HG03159 (cell line): ENCODE data around the gene SPATA13.

Experiments used
- ATAC-seq: cut with Tn5 transposase; IDR thresholded peaks from one replicate; pipeline ENCODE4 v1.9.1; 2021; ENCODE audit warnings: mild to moderate bottlenecking, moderate library complexity; ENCODE audit not compliant: unreplicated experiment

SPATA13 gene

DNA sequence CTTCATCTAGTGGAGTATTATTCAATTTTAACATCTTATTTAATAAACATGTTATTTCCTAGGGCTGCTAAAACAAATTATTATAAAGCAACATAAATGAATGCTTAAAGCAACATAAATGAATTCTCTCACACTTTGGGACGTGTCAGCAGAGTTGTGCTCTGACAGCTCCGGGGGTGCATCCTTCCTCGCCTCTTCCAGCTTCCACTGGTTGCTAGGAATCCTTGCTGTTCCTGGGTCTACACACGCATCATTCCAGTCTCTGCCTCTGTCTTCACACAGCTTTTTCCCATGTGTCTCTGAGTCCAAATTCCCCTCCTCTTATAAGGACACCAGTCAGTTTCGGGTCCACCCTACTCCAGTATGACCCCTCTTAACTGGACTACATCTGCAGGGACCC, 21.6 kb upstream of the SPATA13 start:
- ATAC-seq: no peak

DNA sequence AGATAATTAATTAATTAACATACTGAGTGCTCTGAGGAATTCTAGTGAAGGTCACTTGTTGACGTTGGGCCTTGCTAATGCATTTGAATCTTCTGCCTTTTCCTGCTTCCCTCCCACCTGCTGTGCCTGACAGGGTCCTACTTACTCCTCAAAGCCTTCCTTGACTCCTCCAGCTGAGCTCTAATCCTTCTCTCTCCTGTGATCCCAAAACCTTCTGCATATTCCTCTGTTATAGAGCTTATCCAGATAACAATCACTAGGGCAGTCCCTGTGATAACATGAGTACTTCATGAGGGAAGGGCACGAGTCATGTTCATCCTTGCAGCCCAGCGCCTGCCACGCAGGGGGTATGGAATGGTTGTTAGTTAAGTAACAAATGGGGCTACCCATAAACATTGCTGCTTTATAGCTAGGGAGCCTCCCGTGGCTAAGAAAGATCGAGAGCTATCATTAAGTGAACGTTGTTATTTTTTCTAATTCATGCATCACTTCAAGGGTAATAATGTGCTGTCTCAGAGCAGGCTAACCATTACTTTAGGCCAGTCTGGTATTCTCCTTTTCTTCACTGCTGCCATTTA, 19.1 kb upstream of the SPATA13 start:
- ATAC-seq: no peak

DNA sequence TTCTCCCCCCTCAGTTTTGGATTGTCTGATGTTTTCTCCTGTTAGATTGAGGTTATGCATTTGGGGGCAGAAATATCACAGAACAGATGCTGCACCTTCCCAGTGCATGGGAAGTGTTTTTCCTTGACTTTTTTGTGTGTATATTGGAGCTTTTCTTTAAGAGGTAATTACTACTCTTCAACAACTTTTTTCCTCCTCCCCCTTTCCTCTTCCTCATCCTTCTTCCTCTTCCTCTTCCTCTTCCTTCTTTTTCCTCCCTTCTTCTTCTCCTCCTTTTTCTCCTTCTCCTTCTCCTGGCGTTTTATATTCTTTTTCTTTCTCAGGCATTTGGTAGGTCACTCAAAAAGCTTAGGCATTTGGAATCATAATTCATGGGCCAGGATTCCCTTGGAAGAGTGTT, 18.1 kb upstream of the SPATA13 start:
- no peak for ATAC-seq

DNA sequence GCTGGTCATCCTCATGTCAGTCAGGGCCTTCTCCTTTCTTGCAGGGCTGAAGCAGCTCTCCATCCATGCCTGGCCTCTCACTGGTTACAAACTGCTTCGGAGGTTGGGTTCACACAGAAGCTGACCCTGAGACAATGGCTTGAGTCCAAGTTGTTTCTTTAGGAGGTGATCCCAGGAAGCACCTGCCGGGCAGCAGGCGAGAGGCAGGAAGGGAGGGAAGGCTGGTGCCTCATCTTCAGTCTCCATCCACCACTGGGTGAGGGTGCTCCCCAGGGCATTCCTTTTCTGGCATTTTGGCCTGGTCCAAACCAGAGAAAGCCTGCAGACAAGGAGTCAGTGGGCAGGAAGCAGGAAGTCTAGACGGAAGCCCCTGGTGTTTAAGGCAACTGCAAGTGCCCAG, 17.6 kb upstream of the SPATA13 start:
- ATAC-seq: no peak

- no peak for ATAC-seq
These were observed 15.3 kb upstream of the SPATA13 start for GRCh38 chr13:24145240-24145639.

- ATAC-seq: no peak
These were observed 14.8 kb upstream of the SPATA13 start for GRCh38 chr13:24145674-24146073.

GRCh38 chr13:24146961-24147569, 13.5 kb upstream of the SPATA13 start:
- ATAC-seq: no peak

DNA sequence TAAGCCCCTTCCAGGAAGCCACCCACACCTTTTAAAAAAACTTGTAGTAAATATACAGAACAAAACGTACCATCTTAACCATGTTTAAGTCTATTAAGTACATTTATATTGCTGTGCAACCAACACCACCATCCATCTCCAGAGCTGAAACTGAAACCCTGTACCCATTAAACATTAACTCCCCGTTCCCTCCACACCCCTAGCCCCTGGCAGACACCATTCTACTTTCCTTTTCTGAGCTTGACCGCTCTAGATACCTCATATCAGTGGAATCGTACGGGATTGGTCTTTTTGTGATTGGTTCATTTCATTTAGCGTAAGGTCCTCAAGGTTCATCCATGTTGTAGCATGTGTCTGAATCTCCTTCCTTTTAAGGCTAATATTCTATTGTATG, 13.0 kb upstream of the SPATA13 start:
- ATAC-seq: peak; percentile 87

- ATAC-seq: no peak
These were observed 11.9 kb upstream of the SPATA13 start for GRCh38 chr13:24148414-24149235.

DNA sequence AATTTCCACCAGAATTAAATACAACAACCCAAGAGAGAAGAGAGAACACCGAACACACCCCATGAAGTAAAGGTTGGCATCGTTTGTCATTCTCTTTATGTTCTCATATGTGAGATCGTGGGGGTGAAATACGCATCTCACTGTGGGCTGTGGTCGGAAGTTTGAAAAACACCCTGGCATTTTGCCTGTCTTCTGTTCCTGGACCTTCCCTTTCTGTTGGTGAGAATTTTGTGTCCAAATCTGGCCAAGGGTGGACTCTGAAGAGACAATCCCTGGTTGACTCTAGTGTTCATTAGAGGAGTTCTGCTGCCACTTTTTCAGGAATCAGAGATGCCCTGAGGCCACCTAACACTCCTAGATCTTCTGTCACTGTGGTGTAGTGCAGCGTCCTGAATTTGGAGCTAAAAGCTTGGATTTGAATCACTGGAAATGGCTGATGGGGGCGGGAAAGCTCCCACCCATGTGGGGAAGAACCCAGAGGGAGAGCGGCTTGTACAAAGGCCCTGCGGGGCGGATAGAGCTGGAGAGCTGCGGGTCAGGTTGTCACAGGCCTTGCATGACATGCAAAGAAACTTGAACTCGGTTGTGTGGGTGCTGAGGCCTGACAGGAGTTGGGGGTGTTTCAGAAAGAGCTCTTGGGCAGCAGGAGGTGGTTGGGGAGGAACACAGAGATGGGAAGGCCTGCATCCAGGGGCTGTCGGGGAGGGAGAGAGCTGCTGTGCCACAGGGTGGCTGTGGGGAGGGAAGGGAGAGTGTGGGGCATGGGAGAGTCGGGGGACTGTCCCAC, 11.1 kb upstream of the SPATA13 start:
- ATAC-seq: no peak

DNA sequence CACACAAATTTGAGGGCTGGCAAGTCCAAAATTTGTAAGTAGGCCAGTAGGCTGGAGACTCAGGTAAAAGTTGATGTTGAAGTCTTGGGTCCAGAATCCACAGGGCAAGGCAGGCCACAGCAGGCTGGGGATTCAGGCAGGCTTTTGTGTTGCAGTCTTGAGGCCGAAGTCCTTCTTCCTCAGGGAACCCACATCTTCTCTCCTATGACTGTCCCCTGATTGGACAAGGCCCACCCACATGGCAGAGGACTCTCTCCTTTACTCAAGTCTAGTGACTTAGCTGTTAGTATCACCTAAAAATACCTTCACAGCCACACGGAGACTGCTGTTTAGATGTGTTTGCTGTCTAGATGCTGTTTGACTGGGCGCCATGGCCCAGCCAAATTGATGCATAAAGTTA, 9.9 kb upstream of the SPATA13 start:
- no peak for ATAC-seq

DNA sequence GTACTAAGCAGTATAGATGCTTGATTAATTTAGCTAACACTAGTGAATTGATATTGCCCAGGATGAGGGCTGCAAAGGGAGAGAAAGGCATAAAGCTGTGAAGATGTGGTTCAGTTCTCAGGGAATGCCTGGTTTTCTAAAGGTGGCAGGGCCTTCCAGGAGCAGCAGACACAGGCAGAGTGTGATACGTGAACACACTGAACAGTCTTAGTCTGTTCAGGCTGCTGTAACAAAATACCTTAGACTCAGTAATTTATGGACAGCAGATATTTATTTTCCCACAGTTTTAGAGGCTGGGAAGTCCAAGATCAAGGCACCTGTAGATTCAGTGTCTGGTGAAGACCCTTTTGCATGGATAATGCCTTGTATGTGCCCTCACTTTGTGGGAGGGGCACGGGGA, 8.7 kb upstream of the SPATA13 start:
- ATAC-seq: no peak

DNA sequence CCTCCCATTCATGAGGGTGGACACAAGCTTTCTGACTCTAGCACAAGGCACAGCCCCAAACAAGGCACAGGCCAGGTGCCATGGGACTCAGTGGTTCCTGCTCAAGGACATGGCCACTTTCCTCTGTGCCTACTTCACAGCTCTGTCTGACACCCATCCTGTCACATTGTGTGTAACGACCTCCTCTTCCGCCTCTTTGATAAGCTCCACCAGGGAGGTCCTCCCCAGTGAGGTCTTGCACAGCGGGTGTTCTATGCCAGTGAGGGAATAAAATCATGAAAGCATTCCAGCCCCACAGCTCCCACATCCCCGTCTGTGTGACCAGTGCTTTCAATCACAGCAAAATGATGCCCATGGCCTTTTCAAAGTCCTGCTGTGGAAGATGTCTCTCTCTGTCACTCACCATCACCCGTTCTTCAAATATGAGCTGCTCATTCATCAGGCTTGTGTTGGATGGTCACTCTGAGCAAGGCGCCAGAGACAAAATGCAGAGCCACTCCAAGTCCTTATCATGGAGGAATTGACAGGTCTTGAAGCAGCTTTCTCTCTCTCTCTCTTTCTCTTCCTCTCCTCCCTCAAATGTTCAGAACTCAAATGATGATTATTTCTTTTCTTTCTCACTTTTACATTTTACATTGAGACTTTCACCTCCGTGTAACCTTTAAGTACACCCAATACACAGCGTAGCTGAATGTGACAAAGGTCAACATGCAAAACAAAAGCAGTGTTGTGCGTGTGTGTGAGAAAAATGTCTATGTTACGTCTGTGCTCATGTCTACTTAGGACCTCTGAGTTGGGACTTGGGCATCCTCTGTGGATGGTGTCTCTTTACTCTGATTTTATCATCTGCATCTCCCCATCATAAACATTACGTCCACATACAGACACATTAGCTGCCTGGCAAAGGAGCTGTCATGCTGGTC, 8.0 kb upstream of the SPATA13 start:
- no peak for ATAC-seq

DNA sequence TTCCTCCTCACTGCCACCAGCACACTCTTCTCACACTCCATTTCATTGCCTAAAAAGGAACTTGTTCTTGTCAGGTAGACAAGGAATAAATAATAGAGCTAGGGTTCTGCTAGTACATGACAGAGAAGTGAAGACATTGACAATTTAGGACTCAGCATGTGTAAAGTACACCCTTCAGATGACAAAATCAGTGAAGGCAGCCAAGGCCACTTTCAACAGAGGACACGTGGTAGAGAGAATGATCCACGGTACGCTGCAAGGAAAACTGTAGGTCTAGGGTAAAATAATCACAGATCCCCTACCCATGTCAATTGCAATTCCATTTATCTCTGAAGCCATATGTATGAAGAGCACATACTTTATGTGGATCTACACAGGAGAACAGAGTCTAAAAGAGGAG, 7.2 kb upstream of the SPATA13 start:
- ATAC-seq: no peak

- no peak for ATAC-seq
These were observed 6.4 kb upstream of the SPATA13 start for GRCh38 chr13:24153979-24154701.

DNA sequence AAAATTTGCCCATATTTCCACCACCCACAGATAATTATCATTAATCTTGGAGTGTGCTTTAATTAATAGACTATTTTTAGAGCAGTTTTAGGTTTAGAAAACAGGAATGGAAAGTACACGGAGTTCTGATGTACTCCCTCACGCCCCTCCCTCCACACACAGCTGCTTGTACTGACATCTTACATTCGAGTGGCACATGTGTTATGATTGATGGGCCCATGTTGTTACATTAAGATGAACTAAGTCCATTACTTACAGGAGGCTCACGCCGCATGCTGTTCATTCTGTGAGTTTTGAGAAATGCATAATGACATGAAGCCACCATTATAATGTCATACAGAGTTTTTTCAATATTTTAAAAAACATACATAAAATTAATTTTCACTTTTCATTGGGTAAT, 1.2 kb upstream of the SPATA13 start:
- ATAC-seq: no peak

- ATAC-seq: peak; percentile 39
These were observed 673 bp downstream of the SPATA13 start for GRCh38 chr13:24161010-24161775.

GRCh38 chr13:24161980-24162525, 1.5 kb downstream of the SPATA13 start:
- no peak for ATAC-seq

DNA sequence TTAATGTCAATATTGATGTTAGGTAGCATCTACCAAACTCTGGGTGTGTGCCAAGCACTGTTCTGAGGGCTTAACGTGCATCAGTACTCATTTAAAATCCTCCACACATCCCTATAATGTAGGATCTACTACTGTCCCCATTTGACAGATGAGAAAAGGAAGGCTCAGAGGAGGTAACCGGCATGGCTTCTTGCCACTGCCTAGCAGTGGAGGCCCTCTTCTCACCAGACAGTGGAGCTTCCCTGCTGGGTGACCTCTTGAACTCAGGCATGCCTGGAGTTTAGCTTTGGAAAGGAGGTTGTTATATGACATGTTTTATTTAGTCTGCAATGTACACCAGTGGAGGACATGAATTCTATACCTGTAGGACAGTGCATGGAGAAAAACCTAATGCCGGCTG, 2.1 kb downstream of the SPATA13 start:
- ATAC-seq: no peak
